Stomach (tissue), 9 donors: ENCODE results near the gene TMEM178A. TPM values are rescaled to one million over a fixed set of nuclear protein-coding genes. Genes with fewer than 3 reads are reported as not detected.
"Not testable (repeated sequence)": the region's sequence is repeated elsewhere in the genome, so short reads cannot be mapped to it uniquely, and the experiment has no call there.

ENCODE experiments used
- DNase-seq, 2 donors: peaks; one replicate each; pipeline versions ENCODE4 v3.0.0 to v3.0.0-alpha.2; 2013 to 2019
- H3K27ac ChIP-seq, 5 donors: fragments of 200-600 bp in 4 of 5; sonication (generic) in 4 of 5; one replicate each; pipeline ENCODE4 v1.5.1; 2013 to 2019; ENCODE audit warnings: mild to moderate bottlenecking in 1 of 5, moderate library complexity in 1 of 5
- H3K27me3 ChIP-seq, 3 donors: fragments of 200-600 bp; sonication (generic); one replicate each; pipeline ENCODE4 v1.5.1; 2017 to 2019; ENCODE audit warnings: mixed run types in 1 of 3
- H3K36me3 ChIP-seq, 4 donors: fragments of 200-600 bp; sonication (generic); 1 replicate in 3 of 4; 2 replicates in 1 of 4; pipeline ENCODE4 v1.5.1; 2016 to 2019
- H3K4me1 ChIP-seq, 4 donors: fragments of 200-600 bp; sonication (generic); one replicate each; pipeline ENCODE4 v1.5.1; 2016 to 2019
- H3K4me3 ChIP-seq, 4 donors: fragments of 200-600 bp; sonication (generic) in 3 of 4; one replicate each; pipeline ENCODE4 v1.5.1; 2016 to 2019; ENCODE audit warnings: mild to moderate bottlenecking in 1 of 4
- H3K9me3 ChIP-seq, 4 donors: fragments of 200-600 bp; sonication (generic); one replicate each; pipeline ENCODE4 v1.5.1; 2016 to 2019
- EP300 ChIP-seq: sonication (generic); formaldehyde crosslinking; IDR thresholded peaks from one replicate; pipeline ENCODE4 v1.6.1; 2017; ENCODE audit warnings: antibody characterized with exemption
- POLR2A ChIP-seq, 4 donors: fragments of 450-650 bp; IDR thresholded peaks; one replicate each; pipeline ENCODE4 v1.6.1; 2016; ENCODE audit warnings: antibody characterized with exemption in 4 of 4, control low read depth in 2 of 4, mild to moderate bottlenecking in 1 of 4, moderate library complexity in 1 of 4
- POLR2AphosphoS5 ChIP-seq, 3 donors: sonication (generic); formaldehyde crosslinking; IDR thresholded peaks; one replicate each; pipeline ENCODE4 v1.6.1; 2016; ENCODE audit warnings: antibody characterized with exemption in 3 of 3
- WGBS, 5 donors: extraction: QIAGEN DNeasy Blood & Tissue Kit in 3 of 5; methylation state at CpG; one replicate each; pipeline versions ENCODE4 v1.1.5 to v1.1.7; 2013 to 2018; 5-methylcytosine and 5-hydroxymethylcytosine counted together
- intact Hi-C: fragments of 100-400 bp; cut with DNase I; formaldehyde crosslinking; loops from one replicate; pipeline ENCODE4 v1.15.1; 2023; ENCODE audit warnings: low total_unique reads
- polyA plus RNA-seq, 3 donors: library from polyadenylated mRNA; stranded (reverse); fragments of 200-250 nt; gene quantifications; one replicate each; pipeline ENCODE4 v1.2.3, GENCODE V29; 2013
- total RNA-seq, 5 donors: library from RNA; depleted of rRNA; stranded (reverse); fragments of >200 nt; gene quantifications; one replicate each; pipeline versions ENCODE4 v1.1.0 to v1.2.3, GENCODE V29; 2014 to 2016
- TF ChIP-seq, protein P1 (sequence below), 7 experiments: fragments of 450-650 bp in 4 of 7; fragments of 200-600 bp in 3 of 7; sonication (generic) in 3 of 7; IDR thresholded peaks; one replicate each; pipeline ENCODE4 v1.5.1; 2016 to 2019; ENCODE audit warnings: antibody characterized with exemption in 7 of 7, control low read depth in 2 of 7, mild to moderate bottlenecking in 1 of 7
- donor health status: healthy with polysubstance abuse.
- donor health status: Bipolar disorder and iron deficiency.
- donor health status: healthy.

TMEM178A gene
- total and polyA plus RNA-seq, 8 donors = 0.62 to 36.5 (median 4.4) TPM

GRCh38 chr2:39621596-39621995 lies 44.1 kb upstream of the TMEM178A start:
- intact Hi-C loops = no loop called here
- H3K36me3 ChIP-seq = no peaks in the 10 kb centered on the region
- DNase-seq = no peak
- TF ChIP-seq EP300 (no peak), POLR2AphosphoS5 (IDR thresholded peaks at IDR 0.05) (no peak), POLR2A (IDR thresholded peaks at IDR 0.05) (no peak)
- TF ChIP-seq, protein P1, sequence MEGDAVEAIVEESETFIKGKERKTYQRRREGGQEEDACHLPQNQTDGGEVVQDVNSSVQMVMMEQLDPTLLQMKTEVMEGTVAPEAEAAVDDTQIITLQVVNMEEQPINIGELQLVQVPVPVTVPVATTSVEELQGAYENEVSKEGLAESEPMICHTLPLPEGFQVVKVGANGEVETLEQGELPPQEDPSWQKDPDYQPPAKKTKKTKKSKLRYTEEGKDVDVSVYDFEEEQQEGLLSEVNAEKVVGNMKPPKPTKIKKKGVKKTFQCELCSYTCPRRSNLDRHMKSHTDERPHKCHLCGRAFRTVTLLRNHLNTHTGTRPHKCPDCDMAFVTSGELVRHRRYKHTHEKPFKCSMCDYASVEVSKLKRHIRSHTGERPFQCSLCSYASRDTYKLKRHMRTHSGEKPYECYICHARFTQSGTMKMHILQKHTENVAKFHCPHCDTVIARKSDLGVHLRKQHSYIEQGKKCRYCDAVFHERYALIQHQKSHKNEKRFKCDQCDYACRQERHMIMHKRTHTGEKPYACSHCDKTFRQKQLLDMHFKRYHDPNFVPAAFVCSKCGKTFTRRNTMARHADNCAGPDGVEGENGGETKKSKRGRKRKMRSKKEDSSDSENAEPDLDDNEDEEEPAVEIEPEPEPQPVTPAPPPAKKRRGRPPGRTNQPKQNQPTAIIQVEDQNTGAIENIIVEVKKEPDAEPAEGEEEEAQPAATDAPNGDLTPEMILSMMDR (IDR thresholded peaks at IDR 0.05) = no peak
- 85 to 98% (median 93%) methylated on average over 2 of the region's 2 CpGs for WGBS, 5 donors
- H3K4me3 ChIP-seq = no peak overlapping the region
- peaks cover 0 to 13% (median 5%) of the 10 kb centered on the region in 4 donors for H3K4me1 ChIP-seq
- no peak overlapping the region for H3K27ac ChIP-seq
- no peaks in the 10 kb centered on the region for H3K9me3 ChIP-seq
- no peaks in the 10 kb centered on the region for H3K27me3 ChIP-seq

GRCh38 chr2:39622860-39623259 lies 42.9 kb upstream of the TMEM178A start:
- peaks cover 0 to 13% (median 5%) of the 10 kb centered on the region in 4 donors for H3K4me1 ChIP-seq
- no peak overlapping the region for H3K27ac ChIP-seq
- WGBS, 5 donors = 45 to 63% (median 55%) methylated on average over 2 of the region's 2 CpGs
- no peaks in the 10 kb centered on the region for H3K36me3 ChIP-seq
- no peak overlapping the region for H3K4me3 ChIP-seq
- intact Hi-C loops = no loop called here
- DNase-seq = peak in 1 of 2 donors; percentile 13
- H3K27me3 ChIP-seq = no peaks in the 10 kb centered on the region
- TF ChIP-seq EP300 (no peak), POLR2AphosphoS5 (IDR thresholded peaks at IDR 0.05) (no peak), POLR2A (IDR thresholded peaks at IDR 0.05) (no peak)
- TF ChIP-seq, protein P1 (IDR thresholded peaks at IDR 0.05) = no peak
- H3K9me3 ChIP-seq = no peaks in the 10 kb centered on the region

GRCh38 chr2:39623917-39624316 lies 41.8 kb upstream of the TMEM178A start:
- Histone ChIP-seq H3K36me3 (no peaks in the 10 kb centered on the region), H3K4me1 (peaks cover 0 to 13% (median 5%) of the 10 kb centered on the region in 4 donors), H3K27ac (no peak overlapping the region), H3K27me3 (no peaks in the 10 kb centered on the region), H3K4me3 (no peak overlapping the region), H3K9me3 (no peaks in the 10 kb centered on the region)
- TF ChIP-seq EP300 = no peak
- TF ChIP-seq POLR2A (IDR thresholded peaks at IDR 0.05) = no peak
- TF ChIP-seq POLR2AphosphoS5 (IDR thresholded peaks at IDR 0.05) = no peak
- TF ChIP-seq, protein P1 (IDR thresholded peaks at IDR 0.05) = no peak
- WGBS, 5 donors = 55 to 75% (median 71%) methylated on average over 4 to 5 of the region's 5 CpGs
- intact Hi-C loops = no loop called here
- peak in 1 of 2 donors; percentile 41 for DNase-seq

DNA sequence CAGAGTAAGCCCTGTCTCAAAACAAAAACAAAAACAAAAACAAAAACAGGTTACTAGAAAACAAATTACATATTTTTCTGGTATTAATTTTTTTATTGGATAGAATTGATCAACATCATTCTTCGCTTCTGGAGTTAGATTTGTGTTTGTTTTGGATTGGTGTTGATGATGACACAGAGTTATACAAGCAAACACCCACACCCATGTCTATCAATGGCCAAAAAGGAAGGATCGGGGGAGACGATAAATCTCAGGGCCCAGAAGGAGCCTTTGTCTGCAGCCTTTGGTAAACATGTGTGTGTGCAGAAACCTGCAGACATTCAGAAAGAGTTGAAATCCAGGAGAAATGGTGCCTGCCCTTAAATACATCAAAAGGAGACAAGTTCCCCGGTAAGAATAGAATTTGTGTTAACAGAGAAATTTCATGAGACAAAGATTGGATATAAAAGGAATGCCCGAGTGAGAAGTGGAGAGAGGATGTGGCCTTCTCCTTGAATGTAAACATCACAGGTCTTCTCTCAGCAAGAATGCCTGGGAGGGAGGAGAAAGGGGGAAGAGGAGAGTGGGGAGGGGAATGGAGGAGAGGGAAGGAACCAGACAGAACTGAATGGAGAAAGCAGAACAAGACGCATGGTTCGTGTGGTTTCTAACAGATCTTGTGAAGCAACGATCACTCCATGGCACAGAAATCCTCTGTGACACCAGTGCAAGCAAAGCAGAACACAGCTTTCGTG lies 40.4 kb upstream of the TMEM178A start:
- WGBS, 5 donors = 56 to 70% (median 66%) methylated on average over 9 of the region's 9 CpGs
- Histone ChIP-seq H3K4me1 (peaks cover 0 to 3% (median 1%) of the 10 kb centered on the region in 4 donors), H3K9me3 (no peaks in the 10 kb centered on the region), H3K27ac (no peak overlapping the region), H3K36me3 (no peaks in the 10 kb centered on the region), H3K4me3 (no peak overlapping the region), H3K27me3 (no peaks in the 10 kb centered on the region)
- peak in 1 of 2 donors; percentile 16 for DNase-seq
- intact Hi-C loops = no loop called here
- TF ChIP-seq POLR2A (IDR thresholded peaks at IDR 0.05) = no peak

DNA sequence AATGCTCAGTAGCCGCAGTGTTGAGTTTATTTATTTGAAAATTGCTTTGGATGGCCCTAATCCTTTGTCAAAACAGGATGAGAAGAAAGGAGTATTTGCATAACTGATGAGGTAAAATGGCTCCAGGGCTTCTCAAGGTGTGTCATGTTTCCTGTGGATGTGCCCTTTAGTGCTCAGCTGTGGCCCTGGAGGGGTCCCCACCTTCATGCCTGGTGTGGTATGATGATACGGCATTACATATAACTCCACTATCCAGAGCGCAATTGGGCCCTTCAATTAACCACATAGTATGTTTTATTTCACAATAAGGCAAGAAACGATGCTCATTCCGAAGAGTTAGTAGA lies 39.8 kb upstream of the TMEM178A start:
- TF ChIP-seq, protein P1 (IDR thresholded peaks at IDR 0.05) = no peak
- TF ChIP-seq EP300 = no peak
- no peak for TF ChIP-seq POLR2AphosphoS5 (IDR thresholded peaks at IDR 0.05)
- no peak for TF ChIP-seq POLR2A (IDR thresholded peaks at IDR 0.05)

DNA sequence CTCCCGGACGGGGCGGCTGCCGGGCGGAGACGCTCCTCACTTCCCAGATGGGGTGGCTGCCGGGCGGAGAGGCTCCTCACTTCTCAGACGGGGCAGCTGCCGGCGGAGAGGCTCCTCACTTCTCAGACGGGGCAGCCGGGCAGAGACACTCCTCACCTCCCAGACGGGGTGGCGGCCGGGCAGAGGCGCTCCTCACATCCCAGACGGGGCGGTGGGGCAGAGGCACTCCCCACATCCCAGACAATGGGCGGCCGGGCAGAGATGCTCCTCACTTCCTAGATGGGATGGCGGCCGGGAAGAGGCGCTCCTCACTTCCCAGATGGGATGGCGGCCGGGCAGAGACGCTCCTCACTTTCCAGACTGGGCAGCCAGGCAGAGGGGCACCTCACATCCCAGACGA lies 37.4 kb upstream of the TMEM178A start:
- 92 to 97% (median 96%) methylated on average over 15 to 22 of the region's 28 CpGs for WGBS, 5 donors
- intact Hi-C loops, DNase-seq, H3K27ac ChIP-seq, H3K36me3 ChIP-seq, H3K27me3 ChIP-seq, H3K4me1 ChIP-seq, H3K4me3 ChIP-seq, H3K9me3 ChIP-seq: not testable (repeated sequence)

More for the DNA sequence above, 39.8 kb upstream of the TMEM178A start:
- no peaks in the 10 kb centered on the region for H3K27me3 ChIP-seq
- H3K27ac ChIP-seq = no peak overlapping the region
- no peak for DNase-seq
- H3K9me3 ChIP-seq = no peaks in the 10 kb centered on the region
- 70 to 92% (median 84%) methylated on average over 5 of the region's 5 CpGs for WGBS, 5 donors
- H3K4me1 ChIP-seq = no peaks in the 10 kb centered on the region
- H3K4me3 ChIP-seq = no peak overlapping the region
- intact Hi-C loops = no loop called here
- H3K36me3 ChIP-seq = no peaks in the 10 kb centered on the region
